HepG2 (cell line): ENCODE data around the gene BRS3. TPM values are rescaled to one million over a fixed set of nuclear protein-coding genes. Genes with fewer than 3 reads are reported as not detected.

Experiments
- ATAC-seq: fragments of 200-7000 bp; cut with Tn5 transposase; 3 replicates; pipeline ENCODE4 v1.9.1; 2020; ENCODE audit warnings: mild to moderate bottlenecking, moderate library complexity
- BruUV-seq: library from RNA; stranded (reverse); fragments of 400-500 nt; replicated peaks from 2 replicates; lab custom pipeline; 2021; lab: Mats Ljungman, UMichigan
- CTCF ChIA-PET: fragments of 300-600 bp; formaldehyde crosslinking; extraction: SDS; loops from one replicate; lab custom pipeline; 2021; ENCODE audit warnings: low total read pairs, inconsistent platforms, low intra/inter-chr PET ratio; lab: Yijun Ruan, JAX
- POLR2A ChIA-PET: fragments of 350-600 bp; sonication (Branson Sonifier 250); formaldehyde crosslinking; loops from one replicate; lab custom pipeline; 2020; ENCODE audit warnings: antibody characterized with exemption, inconsistent platforms; lab: Yijun Ruan, JAX
- DNase-seq: peaks from one replicate; pipeline ENCODE4 v3.0.0-alpha.2; 2015; ENCODE audit warnings: low spot score
- FAIRE-seq: peaks from 3 replicates; lab custom pipeline; 2011; peaks lifted over from hg19 to GRCh38; lab: Jason Lieb, UNC
- H2AFZ ChIP-seq: one replicate; pipeline ENCODE4 v1.6.1; 2011; ENCODE audit warnings: low read length, inconsistent platforms
- H3K27ac ChIP-seq: fragments of 300-600 bp; 3 replicates; pipeline ENCODE4 v1.8.0; 2011; ENCODE audit warnings: mixed run types, mild to moderate bottlenecking, mixed read lengths, low read length, inconsistent platforms; ENCODE audit not compliant: insufficient read depth; ENCODE audit errors: extremely low read length
- H3K27me3 ChIP-seq, 2 experiments: fragments of 200-600 bp in 1 of 2; 2 replicates in 1 of 2; 3 replicates in 1 of 2; pipeline versions ENCODE4 v1.6.0 to v1.8.0; 2011; ENCODE audit warnings: low read length in 2 of 2, mild to moderate bottlenecking in 2 of 2, moderate library complexity in 2 of 2, inconsistent platforms in 1 of 2; ENCODE audit not compliant: insufficient read depth in 2 of 2, control insufficient read depth in 1 of 2
- H3K36me3 ChIP-seq, 2 experiments: fragments of 200-600 bp in 1 of 2; replicated peaks in 1 of 2; 2 replicates in 1 of 2; 3 replicates in 1 of 2; pipeline versions ENCODE4 v1.5.1 to v1.8.0; 2011; ENCODE audit warnings: low read length in 2 of 2, inconsistent platforms in 1 of 2; ENCODE audit not compliant: insufficient read depth in 2 of 2, control insufficient read depth in 1 of 2
- H3K4me1 ChIP-seq: 2 replicates; pipeline ENCODE4 v1.5.1; 2012; ENCODE audit warnings: low read length, inconsistent platforms; ENCODE audit not compliant: insufficient read depth
- H3K4me2 ChIP-seq: 2 replicates; pipeline ENCODE4 v1.6.0; 2011; ENCODE audit warnings: low read depth, low read length, inconsistent platforms
- H3K4me3 ChIP-seq, 3 experiments: fragments of 200-600 bp in 1 of 3; sonication (generic), shearing (Covaris generic) in 1 of 3; replicated peaks in 1 of 3; 2 replicates each; pipeline ENCODE4 v1.5.1; 2011 to 2016; ENCODE audit warnings: low read length in 3 of 3, inconsistent platforms in 2 of 3, low read depth in 2 of 3, mild to moderate bottlenecking in 2 of 3, control low read depth in 1 of 3, mixed read lengths in 1 of 3; ENCODE audit not compliant: insufficient read depth in 1 of 3
- H3K79me2 ChIP-seq: one replicate; pipeline ENCODE4 v1.6.1; 2011; ENCODE audit warnings: low read length, inconsistent platforms; ENCODE audit not compliant: insufficient read depth
- H3K9ac ChIP-seq: 2 replicates; pipeline ENCODE4 v1.6.0; 2011; ENCODE audit warnings: mild to moderate bottlenecking, low read depth, low read length, inconsistent platforms; ENCODE audit not compliant: insufficient read depth
- H3K9me3 ChIP-seq: 2 replicates; pipeline ENCODE4 v1.5.1; 2012; ENCODE audit warnings: mild to moderate bottlenecking, low read length
- H4K20me1 ChIP-seq: 2 replicates; pipeline ENCODE4 v1.6.0; 2011; ENCODE audit warnings: inconsistent platforms, mild to moderate bottlenecking, low read length, moderate library complexity; ENCODE audit not compliant: insufficient read depth
- BRCA1 ChIP-seq: sonication (generic); formaldehyde crosslinking; IDR thresholded peaks from 2 replicates; pipeline ENCODE4 v1.4.0; 2020; ENCODE audit warnings: missing genetic modification reagents
- KLF6 ChIP-seq: IDR thresholded peaks from 2 replicates; pipeline ENCODE4 v1.8.0; 2016; ENCODE audit warnings: missing biosample characterization, missing genetic modification reagents
- ZMYM3 ChIP-seq: sonication (generic); formaldehyde crosslinking; IDR thresholded peaks from 2 replicates; pipeline ENCODE4 v1.5.1; 2020; ENCODE audit warnings: mild to moderate bottlenecking, missing genetic modification reagents
- ZNF33A ChIP-seq: sonication (generic); formaldehyde crosslinking; IDR thresholded peaks from 2 replicates; pipeline ENCODE4 v1.5.1; 2020; ENCODE audit warnings: missing genetic modification reagents, mild to moderate bottlenecking, moderate library complexity, borderline replicate concordance
- ZNF672 ChIP-seq: sonication (generic); formaldehyde crosslinking; IDR thresholded peaks from 2 replicates; pipeline ENCODE4 v1.8.1; 2022; ENCODE audit warnings: missing genetic modification reagents
- ZNF788 ChIP-seq: sonication (generic); formaldehyde crosslinking; IDR thresholded peaks from 2 replicates; pipeline ENCODE4 v1.5.0; 2020; ENCODE audit warnings: mild to moderate bottlenecking, missing genetic modification reagents, borderline replicate concordance
- WGBS: methylation state at CpG from one replicate; pipeline ENCODE4 v1.1.6; 2017; ENCODE audit warnings: low lambda C conversion rate; 5-methylcytosine and 5-hydroxymethylcytosine counted together
- in situ Hi-C: cut with HindIII; loops from 2 replicates; pipeline ENCODE4 v1.10.0; 2017; ENCODE audit warnings: low pct_unique_long_range_greater_than_20kb; ENCODE audit not compliant: extremely low pct_ligation_motif_present
- intact Hi-C: fragments of 100-400 bp; cut with micrococcal nuclease; formaldehyde crosslinking; loops from one replicate; pipeline ENCODE4 v1.10.0; 2022; ENCODE audit not compliant: unreplicated experiment
- polyA plus RNA-seq, 8 experiments: library from polyadenylated mRNA; depleted of rRNA in 3 of 8; stranded (reverse) in 7 of 8; unstranded in 1 of 8; fragments of >200 nt; fragmentation: Illumina TruSeq in 4 of 8; extraction: Trizol in 4 of 8; gene quantifications; 2 replicates each; pipeline versions ENCODE4 v1.2.1 to v1.2.3, GENCODE V29; 2011 to 2016; ENCODE audit warnings: low read depth in 4 of 8, missing spikeins in 1 of 8, mixed read lengths in 1 of 8; ENCODE audit not compliant: insufficient read depth in 1 of 8
- total RNA-seq, 5 experiments: library from RNA; depleted of rRNA; stranded (reverse); fragments of >200 nt; fragmentation: Illumina TruSeq; extraction: Trizol; gene quantifications; 2 replicates each; pipeline ENCODE4 v1.2.3, GENCODE V29; 2016; ENCODE audit warnings: low read depth in 1 of 5
- TF ChIP-seq, protein P1 (sequence below): sonication (generic); formaldehyde crosslinking; IDR thresholded peaks from 2 replicates; pipeline ENCODE4 v1.4.0; 2020; ENCODE audit warnings: missing genetic modification reagents
- TF ChIP-seq, protein P2 (sequence below): sonication (generic); formaldehyde crosslinking; conservative IDR thresholded peaks from 2 replicates; pipeline ENCODE4 v1.4.0; 2020; ENCODE audit warnings: missing genetic modification reagents
- TF ChIP-seq, protein P3 (sequence below): sonication (generic); formaldehyde crosslinking; IDR thresholded peaks from 2 replicates; pipeline ENCODE4 v1.9.0; 2021; ENCODE audit warnings: missing genetic modification reagents, borderline replicate concordance
- TF ChIP-seq, protein P4 (sequence below): sonication (generic); formaldehyde crosslinking; IDR thresholded peaks from 2 replicates; pipeline ENCODE4 v1.4.0; 2020; ENCODE audit warnings: mild to moderate bottlenecking, missing genetic modification reagents

BRS3 gene
- total and polyA plus RNA-seq, 2 of the 13 experiments (the other 11 are each of a cell fraction or from before 2014, with no cell fraction given) = not detected

DNA sequence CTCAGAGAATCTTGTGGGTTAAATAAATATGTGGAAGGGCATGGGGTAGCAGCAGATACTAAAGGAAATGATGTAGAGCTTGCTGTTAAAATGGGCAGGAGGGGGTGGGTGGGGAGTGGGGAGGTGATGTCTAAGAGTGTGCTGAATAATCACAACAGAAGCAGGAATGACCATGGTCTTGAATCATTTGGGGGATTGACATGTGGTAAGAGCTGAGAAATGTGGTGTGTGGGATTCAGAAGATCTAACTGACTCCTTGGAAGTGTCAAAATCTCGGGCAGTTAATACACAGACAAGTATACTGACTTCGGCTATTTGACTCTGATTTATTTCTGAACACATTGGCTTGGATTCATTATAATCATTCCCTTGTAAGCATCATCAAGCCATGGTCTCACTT, 51.1 kb downstream of the BRS3 start (continued):
- TF ChIP-seq, protein P1, sequence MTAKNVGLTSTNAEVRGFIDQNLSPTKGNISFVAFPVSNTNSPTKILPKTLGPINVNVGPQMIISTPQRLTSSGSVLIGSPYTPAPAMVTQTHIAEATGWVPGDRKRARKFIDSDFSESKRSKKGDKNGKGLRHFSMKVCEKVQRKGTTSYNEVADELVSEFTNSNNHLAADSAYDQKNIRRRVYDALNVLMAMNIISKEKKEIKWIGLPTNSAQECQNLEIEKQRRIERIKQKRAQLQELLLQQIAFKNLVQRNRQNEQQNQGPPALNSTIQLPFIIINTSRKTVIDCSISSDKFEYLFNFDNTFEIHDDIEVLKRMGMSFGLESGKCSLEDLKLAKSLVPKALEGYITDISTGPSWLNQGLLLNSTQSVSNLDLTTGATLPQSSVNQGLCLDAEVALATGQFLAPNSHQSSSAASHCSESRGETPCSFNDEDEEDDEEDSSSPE (CRISPR knock-in tag) = no peak
- TF ChIP-seq ZNF788 (CRISPR knock-in tag) = no peak
- no peak for TF ChIP-seq ZNF672 (CRISPR knock-in tag)
- TF ChIP-seq ZNF33A (CRISPR knock-in tag) = no peak
- TF ChIP-seq, protein P2, sequence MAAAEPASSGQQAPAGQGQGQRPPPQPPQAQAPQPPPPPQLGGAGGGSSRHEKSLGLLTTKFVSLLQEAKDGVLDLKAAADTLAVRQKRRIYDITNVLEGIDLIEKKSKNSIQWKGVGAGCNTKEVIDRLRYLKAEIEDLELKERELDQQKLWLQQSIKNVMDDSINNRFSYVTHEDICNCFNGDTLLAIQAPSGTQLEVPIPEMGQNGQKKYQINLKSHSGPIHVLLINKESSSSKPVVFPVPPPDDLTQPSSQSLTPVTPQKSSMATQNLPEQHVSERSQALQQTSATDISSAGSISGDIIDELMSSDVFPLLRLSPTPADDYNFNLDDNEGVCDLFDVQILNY (CRISPR knock-in tag) = no peak

DNA sequence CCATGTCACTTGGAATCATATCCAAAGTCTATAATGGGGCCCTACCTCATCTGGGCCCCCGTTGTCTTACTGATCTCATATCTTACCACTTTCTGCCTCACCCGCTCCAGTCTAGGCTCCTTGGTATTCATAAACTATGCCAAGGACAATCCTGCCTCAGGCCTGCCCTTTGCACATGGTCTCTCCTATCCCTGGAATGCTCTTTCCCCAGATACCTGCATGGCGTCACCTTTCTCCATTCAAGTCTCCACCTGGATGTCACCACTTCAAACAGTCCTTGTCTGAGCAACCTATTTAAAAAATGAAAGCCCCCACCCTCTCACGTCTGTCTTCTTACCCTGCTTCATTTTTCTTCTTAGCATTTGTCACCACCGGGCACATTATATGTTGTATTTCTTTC, 52.5 kb downstream of the BRS3 start:
- Histone ChIP-seq H3K4me3 (no peak overlapping the region), H2AFZ (no peak overlapping the region), H4K20me1 (no peaks in the 10 kb centered on the region), H3K4me2 (no peak overlapping the region), H3K9me3 (no peaks in the 10 kb centered on the region), H3K4me1 (no peaks in the 10 kb centered on the region), H3K9ac (no peak overlapping the region), H3K36me3 (no peaks in the 10 kb centered on the region), H3K27ac (no peak overlapping the region), H3K79me2 (no peaks in the 10 kb centered on the region), H3K27me3 (no peaks in the 10 kb centered on the region)
- DNase-seq (no peak), FAIRE-seq (no peak), ATAC-seq (no peak)
- BruUV-seq = no TSS peak
- intact Hi-C loops = no loop called here
- in situ Hi-C loops = no loop called here
- ChIA-PET POLR2A (no interaction called here), CTCF (no interaction called here)
- 23% methylated on average over 5 of the region's 5 CpGs for WGBS
- no peak for TF ChIP-seq BRCA1 (CRISPR knock-in tag)
- TF ChIP-seq, protein P3, sequence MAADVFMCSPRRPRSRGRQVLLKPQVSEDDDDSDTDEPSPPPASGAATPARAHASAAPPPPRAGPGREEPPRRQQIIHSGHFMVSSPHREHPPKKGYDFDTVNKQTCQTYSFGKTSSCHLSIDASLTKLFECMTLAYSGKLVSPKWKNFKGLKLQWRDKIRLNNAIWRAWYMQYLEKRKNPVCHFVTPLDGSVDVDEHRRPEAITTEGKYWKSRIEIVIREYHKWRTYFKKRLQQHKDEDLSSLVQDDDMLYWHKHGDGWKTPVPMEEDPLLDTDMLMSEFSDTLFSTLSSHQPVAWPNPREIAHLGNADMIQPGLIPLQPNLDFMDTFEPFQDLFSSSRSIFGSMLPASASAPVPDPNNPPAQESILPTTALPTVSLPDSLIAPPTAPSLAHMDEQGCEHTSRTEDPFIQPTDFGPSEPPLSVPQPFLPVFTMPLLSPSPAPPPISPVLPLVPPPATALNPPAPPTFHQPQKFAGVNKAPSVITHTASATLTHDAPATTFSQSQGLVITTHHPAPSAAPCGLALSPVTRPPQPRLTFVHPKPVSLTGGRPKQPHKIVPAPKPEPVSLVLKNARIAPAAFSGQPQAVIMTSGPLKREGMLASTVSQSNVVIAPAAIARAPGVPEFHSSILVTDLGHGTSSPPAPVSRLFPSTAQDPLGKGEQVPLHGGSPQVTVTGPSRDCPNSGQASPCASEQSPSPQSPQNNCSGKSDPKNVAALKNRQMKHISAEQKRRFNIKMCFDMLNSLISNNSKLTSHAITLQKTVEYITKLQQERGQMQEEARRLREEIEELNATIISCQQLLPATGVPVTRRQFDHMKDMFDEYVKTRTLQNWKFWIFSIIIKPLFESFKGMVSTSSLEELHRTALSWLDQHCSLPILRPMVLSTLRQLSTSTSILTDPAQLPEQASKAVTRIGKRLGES = no peak
- TF ChIP-seq, protein P4, sequence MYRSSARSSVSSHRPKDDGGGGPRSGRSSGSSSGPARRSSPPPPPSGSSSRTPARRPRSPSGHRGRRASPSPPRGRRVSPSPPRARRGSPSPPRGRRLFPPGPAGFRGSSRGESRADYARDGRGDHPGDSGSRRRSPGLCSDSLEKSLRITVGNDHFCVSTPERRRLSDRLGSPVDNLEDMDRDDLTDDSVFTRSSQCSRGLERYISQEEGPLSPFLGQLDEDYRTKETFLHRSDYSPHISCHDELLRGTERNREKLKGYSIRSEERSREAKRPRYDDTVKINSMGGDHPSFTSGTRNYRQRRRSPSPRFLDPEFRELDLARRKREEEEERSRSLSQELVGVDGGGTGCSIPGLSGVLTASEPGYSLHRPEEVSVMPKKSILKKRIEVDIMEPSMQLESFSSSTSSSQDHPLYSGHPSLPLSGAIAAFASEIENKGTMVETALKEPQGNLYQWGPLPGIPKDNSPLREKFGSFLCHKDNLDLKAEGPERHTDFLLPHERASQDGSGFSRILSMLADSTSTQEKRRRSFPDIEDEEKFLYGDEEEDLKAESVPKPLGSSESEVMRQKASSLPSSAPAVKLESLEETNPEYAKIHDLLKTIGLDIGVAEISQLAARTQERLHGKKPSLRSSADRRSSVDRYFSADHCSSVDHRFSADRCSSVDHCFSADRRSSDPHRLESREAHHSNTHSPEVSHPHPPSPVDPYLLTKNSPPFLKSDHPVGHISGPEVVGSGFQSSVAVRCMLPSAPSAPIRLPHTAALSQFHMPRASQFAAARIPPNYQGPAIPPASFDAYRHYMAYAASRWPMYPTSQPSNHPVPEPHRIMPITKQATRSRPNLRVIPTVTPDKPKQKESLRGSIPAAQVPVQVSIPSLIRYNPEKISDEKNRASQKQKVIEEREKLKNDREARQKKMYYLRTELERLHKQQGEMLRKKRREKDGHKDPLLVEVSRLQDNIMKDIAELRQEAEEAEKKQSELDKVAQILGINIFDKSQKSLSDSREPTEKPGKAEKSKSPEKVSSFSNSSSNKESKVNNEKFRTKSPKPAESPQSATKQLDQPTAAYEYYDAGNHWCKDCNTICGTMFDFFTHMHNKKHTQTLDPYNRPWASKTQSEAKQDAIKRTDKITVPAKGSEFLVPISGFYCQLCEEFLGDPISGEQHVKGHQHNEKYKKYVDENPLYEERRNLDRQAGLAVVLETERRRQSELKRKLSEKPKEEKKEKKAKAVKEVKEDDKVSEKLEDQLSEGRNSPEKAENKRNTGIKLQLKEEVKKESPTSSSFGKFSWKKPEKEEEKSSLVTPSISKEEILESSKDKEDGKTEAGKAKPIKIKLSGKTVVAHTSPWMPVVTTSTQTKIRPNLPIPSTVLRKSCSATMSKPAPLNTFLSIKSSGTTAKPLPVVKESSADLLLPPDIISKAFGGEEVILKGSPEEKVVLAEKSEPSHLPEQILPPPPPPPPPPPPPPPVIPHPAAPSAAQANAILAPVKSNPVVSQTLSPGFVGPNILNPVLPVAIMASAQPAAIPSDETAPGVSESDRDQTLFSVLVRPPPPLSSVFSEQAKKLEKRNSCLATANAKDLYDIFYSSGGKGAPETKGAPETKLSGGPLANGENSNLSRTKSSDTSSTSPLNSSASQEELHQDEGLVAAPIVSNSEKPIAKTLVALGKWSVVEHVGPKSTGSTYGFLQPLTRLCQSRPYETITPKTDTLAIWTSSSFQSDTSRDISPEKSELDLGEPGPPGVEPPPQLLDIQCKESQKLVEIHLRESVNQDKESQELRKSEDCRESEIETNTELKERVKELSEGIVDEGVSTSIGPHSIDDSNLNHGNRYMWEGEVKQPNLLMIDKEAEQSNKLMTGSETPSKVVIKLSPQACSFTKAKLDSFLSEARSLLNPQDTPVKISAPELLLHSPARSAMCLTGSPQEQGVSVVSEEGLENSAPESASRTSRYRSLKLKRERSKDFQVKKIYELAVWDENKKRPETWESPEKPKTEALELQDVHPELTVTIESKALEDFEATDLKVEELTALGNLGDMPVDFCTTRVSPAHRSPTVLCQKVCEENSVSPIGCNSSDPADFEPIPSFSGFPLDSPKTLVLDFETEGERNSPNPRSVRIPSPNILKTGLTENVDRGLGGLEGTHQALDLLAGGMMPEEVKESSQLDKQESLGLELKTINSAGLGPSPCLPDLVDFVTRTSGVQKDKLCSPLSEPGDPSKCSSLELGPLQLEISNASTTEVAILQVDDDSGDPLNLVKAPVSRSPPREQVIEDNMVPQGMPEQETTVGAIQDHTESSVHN (CRISPR knock-in tag) = no peak
- TF ChIP-seq KLF6 (CRISPR knock-in tag) = no peak
- TF ChIP-seq ZMYM3 (CRISPR knock-in tag) = no peak
